K562 (cell line): ENCODE results near the gene EEF2K. TPM values are rescaled to one million over a fixed set of nuclear protein-coding genes. Genes with fewer than 3 reads are reported as not detected.

Experiments
- CEBPB ChIP-seq: fragments of 450-650 bp; IDR thresholded peaks from 2 replicates; pipeline ENCODE4 v1.6.1; 2016; ENCODE audit warnings: missing genetic modification characterization, missing compliant biosample characterization
- DIDO1 ChIP-seq: fragments of 450-650 bp; IDR thresholded peaks from 2 replicates; pipeline ENCODE4 v1.6.1; 2016; ENCODE audit warnings: low read depth, missing biosample characterization, missing genetic modification characterization
- FIP1L1 ChIP-seq: fragments of 200-400 bp; formaldehyde crosslinking; IDR thresholded peaks from 2 replicates; pipeline ENCODE4 v1.6.1; 2018; ENCODE audit warnings: mild to moderate bottlenecking, low read depth, low read length; ENCODE audit not compliant: poor library complexity, severe bottlenecking
- HDAC1 ChIP-seq, 2 experiments: fragments of 450-650 bp; IDR thresholded peaks; 2 replicates each; pipeline ENCODE4 v1.6.1; 2016 to 2017; ENCODE audit warnings: inconsistent platforms in 1 of 2, mild to moderate bottlenecking in 1 of 2, moderate library complexity in 1 of 2
- POLR2H ChIP-seq: IDR thresholded peaks from 2 replicates; pipeline ENCODE4 v1.6.1; 2016; ENCODE audit warnings: missing genetic modification characterization, low read depth, mild to moderate bottlenecking, control low read depth, missing compliant biosample characterization, moderate library complexity
- SAP30 ChIP-seq: fragments of 200-600 bp; sonication (generic); IDR thresholded peaks from 2 replicates; pipeline ENCODE4 v1.6.1; 2012; ENCODE audit warnings: borderline replicate concordance, low read depth, mild to moderate bottlenecking, moderate library complexity, low read length, control low read depth, inconsistent platforms; ENCODE audit not compliant: insufficient read depth, poor library complexity, severe bottlenecking
- TAF15 ChIP-seq: fragments of 200-400 bp; formaldehyde crosslinking; IDR thresholded peaks from 2 replicates; pipeline ENCODE4 v1.6.1; 2017; ENCODE audit warnings: mild to moderate bottlenecking, low read depth, low read length, moderate library complexity
- ZNF3 ChIP-seq: fragments of 250-450 bp; sonication (Bioruptor Pico); IDR thresholded peaks from 2 replicates; pipeline ENCODE4 v1.5.0; 2021; ENCODE audit warnings: mild to moderate bottlenecking, moderate library complexity
- polyA plus RNA-seq, 8 experiments: library from polyadenylated mRNA; depleted of rRNA in 4 of 8; stranded (reverse) in 5 of 8; unstranded in 3 of 8; fragments of >200 nt; fragmentation: Nextera tagmentation in 2 of 8; fragmentation: Illumina TruSeq in 1 of 8; extraction: Ambion mirVana in 2 of 8; extraction: Trizol in 1 of 8; gene quantifications; 2 replicates each; pipeline versions ENCODE4 v1.2.1 to v1.2.3, GENCODE V29; 2011 to 2014; ENCODE audit warnings: inconsistent platforms in 1 of 8, missing spikeins in 1 of 8
- total RNA-seq, 7 experiments: library from RNA; depleted of rRNA in 6 of 7; stranded (reverse); fragments of >200 nt in 6 of 7; fragmentation: Illumina TruSeq in 2 of 7; extraction: Trizol in 2 of 7; gene quantifications; 2 replicates each; pipeline versions ENCODE4 v1.2.1 to v1.2.3, GENCODE V29; 2011 to 2021; ENCODE audit warnings: low replicate concordance in 1 of 7
- TF ChIP-seq, protein P1 (sequence below): sonication (generic); formaldehyde crosslinking; IDR thresholded peaks from 2 replicates; pipeline ENCODE4 v1.8.0; 2023; ENCODE audit warnings: missing genetic modification reagents, mild to moderate bottlenecking, borderline replicate concordance
- TF ChIP-seq, protein P2 (sequence below): fragments of 250-450 bp; sonication (Bioruptor Pico); IDR thresholded peaks from 2 replicates; pipeline ENCODE4 v1.5.0; 2022; ENCODE audit warnings: mild to moderate bottlenecking
- TF ChIP-seq, protein P3 (sequence below): IDR thresholded peaks from 2 replicates; pipeline ENCODE4 v1.6.1; 2012; ENCODE audit warnings: low read depth, low read length, improper control_type of control experiment, borderline replicate concordance

Gene EEF2K
- total and polyA plus RNA-seq, 9 of the 15 experiments (the other 6 are each of a cell fraction or from before 2014, with no cell fraction given): 3.0 to 35.2 (median 12.2) TPM

DNA sequence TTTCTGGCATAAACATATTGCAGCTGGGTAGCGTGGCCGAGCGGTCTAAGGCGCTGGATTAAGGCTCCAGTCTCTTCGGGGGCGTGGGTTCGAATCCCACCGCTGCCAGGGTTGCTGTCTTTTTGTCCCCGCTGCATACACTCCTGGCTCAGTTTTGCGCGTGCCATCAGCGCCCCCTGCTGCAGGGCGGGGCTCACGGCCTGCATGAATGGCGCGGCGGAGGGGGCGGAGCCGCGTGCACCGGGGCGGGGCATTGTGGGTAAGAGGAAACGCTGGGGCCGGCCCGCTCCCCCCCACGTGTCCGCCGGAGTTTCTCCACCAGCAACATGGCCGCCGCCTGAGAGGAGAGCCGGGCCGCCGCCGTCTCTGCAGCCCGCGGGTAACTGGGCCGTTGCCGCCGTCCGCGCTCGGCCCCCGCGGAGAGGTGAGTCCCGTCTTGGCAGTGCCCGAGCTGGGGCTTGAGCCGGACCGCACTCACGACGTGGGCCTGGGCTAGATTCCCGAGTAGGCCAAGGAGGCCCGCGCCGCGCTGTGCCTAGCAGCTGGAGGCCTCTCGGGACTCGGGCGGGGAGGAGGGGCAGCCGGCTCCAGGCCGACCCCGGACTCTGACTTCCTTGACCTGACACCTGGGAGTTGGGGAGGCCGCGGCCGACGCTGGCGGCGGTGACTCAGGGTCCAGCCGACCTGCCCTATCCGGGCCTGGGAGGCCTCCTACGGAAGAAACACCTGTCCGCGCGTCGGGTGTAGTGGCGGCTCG lies 91.2 kb downstream of the EEF2K start, which contains the start of gene POLR3E (continued):
- peak; percentile 86 for TF ChIP-seq SAP30
- TF ChIP-seq, protein P1, sequence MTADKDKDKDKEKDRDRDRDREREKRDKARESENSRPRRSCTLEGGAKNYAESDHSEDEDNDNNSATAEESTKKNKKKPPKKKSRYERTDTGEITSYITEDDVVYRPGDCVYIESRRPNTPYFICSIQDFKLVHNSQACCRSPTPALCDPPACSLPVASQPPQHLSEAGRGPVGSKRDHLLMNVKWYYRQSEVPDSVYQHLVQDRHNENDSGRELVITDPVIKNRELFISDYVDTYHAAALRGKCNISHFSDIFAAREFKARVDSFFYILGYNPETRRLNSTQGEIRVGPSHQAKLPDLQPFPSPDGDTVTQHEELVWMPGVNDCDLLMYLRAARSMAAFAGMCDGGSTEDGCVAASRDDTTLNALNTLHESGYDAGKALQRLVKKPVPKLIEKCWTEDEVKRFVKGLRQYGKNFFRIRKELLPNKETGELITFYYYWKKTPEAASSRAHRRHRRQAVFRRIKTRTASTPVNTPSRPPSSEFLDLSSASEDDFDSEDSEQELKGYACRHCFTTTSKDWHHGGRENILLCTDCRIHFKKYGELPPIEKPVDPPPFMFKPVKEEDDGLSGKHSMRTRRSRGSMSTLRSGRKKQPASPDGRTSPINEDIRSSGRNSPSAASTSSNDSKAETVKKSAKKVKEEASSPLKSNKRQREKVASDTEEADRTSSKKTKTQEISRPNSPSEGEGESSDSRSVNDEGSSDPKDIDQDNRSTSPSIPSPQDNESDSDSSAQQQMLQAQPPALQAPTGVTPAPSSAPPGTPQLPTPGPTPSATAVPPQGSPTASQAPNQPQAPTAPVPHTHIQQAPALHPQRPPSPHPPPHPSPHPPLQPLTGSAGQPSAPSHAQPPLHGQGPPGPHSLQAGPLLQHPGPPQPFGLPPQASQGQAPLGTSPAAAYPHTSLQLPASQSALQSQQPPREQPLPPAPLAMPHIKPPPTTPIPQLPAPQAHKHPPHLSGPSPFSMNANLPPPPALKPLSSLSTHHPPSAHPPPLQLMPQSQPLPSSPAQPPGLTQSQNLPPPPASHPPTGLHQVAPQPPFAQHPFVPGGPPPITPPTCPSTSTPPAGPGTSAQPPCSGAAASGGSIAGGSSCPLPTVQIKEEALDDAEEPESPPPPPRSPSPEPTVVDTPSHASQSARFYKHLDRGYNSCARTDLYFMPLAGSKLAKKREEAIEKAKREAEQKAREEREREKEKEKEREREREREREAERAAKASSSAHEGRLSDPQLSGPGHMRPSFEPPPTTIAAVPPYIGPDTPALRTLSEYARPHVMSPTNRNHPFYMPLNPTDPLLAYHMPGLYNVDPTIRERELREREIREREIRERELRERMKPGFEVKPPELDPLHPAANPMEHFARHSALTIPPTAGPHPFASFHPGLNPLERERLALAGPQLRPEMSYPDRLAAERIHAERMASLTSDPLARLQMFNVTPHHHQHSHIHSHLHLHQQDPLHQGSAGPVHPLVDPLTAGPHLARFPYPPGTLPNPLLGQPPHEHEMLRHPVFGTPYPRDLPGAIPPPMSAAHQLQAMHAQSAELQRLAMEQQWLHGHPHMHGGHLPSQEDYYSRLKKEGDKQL: peak; percentile 26; the same call in 1 of the 2 replicates
- TF ChIP-seq TAF15: no peak
- peak; percentile 100 for TF ChIP-seq POLR2H (tag)
- peak; percentile 97; a peak in 3 of 4 replicates for TF ChIP-seq HDAC1 (IDR thresholded peaks at IDR 0.05)
- TF ChIP-seq CEBPB: peak; percentile 23; the same call in 1 of the 2 replicates
- TF ChIP-seq, protein P2, sequence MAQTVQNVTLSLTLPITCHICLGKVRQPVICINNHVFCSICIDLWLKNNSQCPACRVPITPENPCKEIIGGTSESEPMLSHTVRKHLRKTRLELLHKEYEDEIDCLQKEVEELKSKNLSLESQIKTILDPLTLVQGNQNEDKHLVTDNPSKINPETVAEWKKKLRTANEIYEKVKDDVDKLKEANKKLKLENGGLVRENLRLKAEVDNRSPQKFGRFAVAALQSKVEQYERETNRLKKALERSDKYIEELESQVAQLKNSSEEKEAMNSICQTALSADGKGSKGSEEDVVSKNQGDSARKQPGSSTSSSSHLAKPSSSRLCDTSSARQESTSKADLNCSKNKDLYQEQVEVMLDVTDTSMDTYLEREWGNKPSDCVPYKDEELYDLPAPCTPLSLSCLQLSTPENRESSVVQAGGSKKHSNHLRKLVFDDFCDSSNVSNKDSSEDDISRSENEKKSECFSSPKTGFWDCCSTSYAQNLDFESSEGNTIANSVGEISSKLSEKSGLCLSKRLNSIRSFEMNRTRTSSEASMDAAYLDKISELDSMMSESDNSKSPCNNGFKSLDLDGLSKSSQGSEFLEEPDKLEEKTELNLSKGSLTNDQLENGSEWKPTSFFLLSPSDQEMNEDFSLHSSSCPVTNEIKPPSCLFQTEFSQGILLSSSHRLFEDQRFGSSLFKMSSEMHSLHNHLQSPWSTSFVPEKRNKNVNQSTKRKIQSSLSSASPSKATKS (CRISPR knock-in tag): no peak
- no peak for TF ChIP-seq DIDO1 (tag)
- TF ChIP-seq ZNF3 (CRISPR knock-in tag): no peak
- TF ChIP-seq, protein P3, sequence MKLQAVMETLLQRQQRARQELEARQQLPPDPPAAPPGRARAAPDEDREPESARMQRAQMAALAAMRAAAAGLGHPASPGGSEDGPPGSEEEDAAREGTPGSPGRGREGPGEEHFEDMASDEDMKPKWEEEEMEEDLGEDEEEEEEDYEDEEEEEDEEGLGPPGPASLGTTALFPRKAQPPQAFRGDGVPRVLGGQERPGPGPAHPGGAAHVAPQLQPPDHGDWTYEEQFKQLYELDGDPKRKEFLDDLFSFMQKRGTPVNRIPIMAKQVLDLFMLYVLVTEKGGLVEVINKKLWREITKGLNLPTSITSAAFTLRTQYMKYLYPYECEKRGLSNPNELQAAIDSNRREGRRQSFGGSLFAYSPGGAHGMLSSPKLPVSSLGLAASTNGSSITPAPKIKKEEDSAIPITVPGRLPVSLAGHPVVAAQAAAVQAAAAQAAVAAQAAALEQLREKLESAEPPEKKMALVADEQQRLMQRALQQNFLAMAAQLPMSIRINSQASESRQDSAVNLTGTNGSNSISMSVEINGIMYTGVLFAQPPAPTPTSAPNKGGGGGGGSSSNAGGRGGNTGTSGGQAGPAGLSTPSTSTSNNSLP: peak; percentile 89; the same call in 1 of the 2 replicates
- TF ChIP-seq FIP1L1: peak; percentile 96
